ENCODE measurements around the gene LAMTOR4.
"Not testable (repeated sequence)": the region's sequence is repeated elsewhere in the genome, so short reads cannot be mapped to it uniquely, and the experiment has no call there.

LAMTOR4 gene

DNA sequence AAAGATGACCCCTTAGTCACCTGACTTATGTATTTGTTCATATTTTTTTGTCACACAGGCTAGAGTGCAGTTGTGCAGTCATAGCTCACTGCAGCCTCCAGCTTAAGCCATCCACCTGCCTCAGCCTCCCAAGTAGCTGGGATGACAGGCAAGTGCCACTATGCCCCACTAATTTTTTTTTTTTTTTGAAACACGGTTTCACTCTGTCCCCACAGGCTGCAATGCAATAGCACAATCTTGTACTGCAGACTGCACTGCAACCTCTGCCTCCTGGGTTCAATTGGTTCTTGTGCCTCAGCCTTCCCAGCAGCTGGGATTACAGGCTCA, 20.1 kb upstream of the LAMTOR4 start:
- peaks cover 0 to 11% (median 2%) of the 10 kb centered on the region in 3 donors for H3K36me3 ChIP-seq
- peaks cover 0 to 31% (median 15%) of the 10 kb centered on the region in 4 donors for H3K4me1 ChIP-seq
- intact Hi-C loops (cut with DNase I; ENCODE audit: low total_unique reads) = no loop called here
- peak overlapping the region in 1 of 2 donors; percentile 87 for H3K27ac ChIP-seq
- no peaks in the 10 kb centered on the region for H3K9me3 ChIP-seq
- TF ChIP-seq, protein P1, sequence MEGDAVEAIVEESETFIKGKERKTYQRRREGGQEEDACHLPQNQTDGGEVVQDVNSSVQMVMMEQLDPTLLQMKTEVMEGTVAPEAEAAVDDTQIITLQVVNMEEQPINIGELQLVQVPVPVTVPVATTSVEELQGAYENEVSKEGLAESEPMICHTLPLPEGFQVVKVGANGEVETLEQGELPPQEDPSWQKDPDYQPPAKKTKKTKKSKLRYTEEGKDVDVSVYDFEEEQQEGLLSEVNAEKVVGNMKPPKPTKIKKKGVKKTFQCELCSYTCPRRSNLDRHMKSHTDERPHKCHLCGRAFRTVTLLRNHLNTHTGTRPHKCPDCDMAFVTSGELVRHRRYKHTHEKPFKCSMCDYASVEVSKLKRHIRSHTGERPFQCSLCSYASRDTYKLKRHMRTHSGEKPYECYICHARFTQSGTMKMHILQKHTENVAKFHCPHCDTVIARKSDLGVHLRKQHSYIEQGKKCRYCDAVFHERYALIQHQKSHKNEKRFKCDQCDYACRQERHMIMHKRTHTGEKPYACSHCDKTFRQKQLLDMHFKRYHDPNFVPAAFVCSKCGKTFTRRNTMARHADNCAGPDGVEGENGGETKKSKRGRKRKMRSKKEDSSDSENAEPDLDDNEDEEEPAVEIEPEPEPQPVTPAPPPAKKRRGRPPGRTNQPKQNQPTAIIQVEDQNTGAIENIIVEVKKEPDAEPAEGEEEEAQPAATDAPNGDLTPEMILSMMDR (IDR thresholded peaks at IDR 0.05) = no peak
- peak overlapping the region in 1 of 2 donors; percentile 88 for H3K4me3 ChIP-seq
- no peak for DNase-seq
- no peaks in the 10 kb centered on the region for H3K27me3 ChIP-seq

DNA sequence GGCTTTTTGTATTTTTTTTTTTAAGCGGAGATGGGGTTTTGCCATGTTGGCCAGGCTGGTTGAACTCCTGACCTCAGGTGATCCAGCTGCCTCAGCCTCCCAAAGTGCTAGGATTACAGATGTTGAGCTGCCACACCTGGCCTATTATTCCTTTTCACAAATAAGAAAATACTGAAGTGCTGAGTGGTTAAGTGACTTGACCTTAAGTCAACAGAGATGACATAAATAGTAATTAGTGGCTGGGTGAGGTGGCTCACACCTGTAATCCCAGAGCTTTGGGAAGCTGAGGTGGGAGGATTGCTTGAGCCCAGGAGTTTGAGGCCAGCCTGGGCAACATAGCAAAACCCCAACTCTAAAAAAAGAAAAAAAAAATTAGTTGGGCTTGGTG, 18.5 kb upstream of the LAMTOR4 start:
- H3K4me3 ChIP-seq; H3K27ac ChIP-seq; H3K36me3 ChIP-seq; DNase-seq; intact Hi-C loops (cut with DNase I; ENCODE audit: low total_unique reads); H3K9me3 ChIP-seq; H3K27me3 ChIP-seq: not testable (repeated sequence)
- H3K4me1 ChIP-seq = peaks cover 0 to 31% (median 15%) of the 10 kb centered on the region in 4 donors

- Histone ChIP-seq H3K27ac (no peak overlapping the region), H3K4me1 (peaks cover 0 to 26% (median 12%) of the 10 kb centered on the region in 4 donors), H3K27me3 (no peaks in the 10 kb centered on the region), H3K36me3 (no peaks in the 10 kb centered on the region), H3K9me3 (no peaks in the 10 kb centered on the region), H3K4me3 (peak overlapping the region in 1 of 2 donors; percentile 19)
- DNase-seq = peak; percentile 72 to 86
- intact Hi-C loops (cut with DNase I; ENCODE audit: low total_unique reads) = no loop called here
- TF ChIP-seq, protein P1 (IDR thresholded peaks at IDR 0.05) = peak; percentile 80 to 89
Observed at GRCh38 chr7:100130608-100131453, 17.9 kb upstream of the LAMTOR4 start.

GRCh38 chr7:100132126-100132525, 16.6 kb upstream of the LAMTOR4 start:
- Histone ChIP-seq H3K4me3 (no peak overlapping the region), H3K36me3 (no peaks in the 10 kb centered on the region), H3K27ac (no peak overlapping the region), H3K9me3 (no peaks in the 10 kb centered on the region), H3K4me1 (peaks cover 0 to 19% (median 9%) of the 10 kb centered on the region in 4 donors), H3K27me3 (peaks cover 0 to 5% of the 10 kb centered on the region in 2 donors)
- intact Hi-C loops (cut with DNase I; ENCODE audit: low total_unique reads) = no loop called here
- TF ChIP-seq, protein P1 (IDR thresholded peaks at IDR 0.05) = no peak
- no peak for DNase-seq

DNA sequence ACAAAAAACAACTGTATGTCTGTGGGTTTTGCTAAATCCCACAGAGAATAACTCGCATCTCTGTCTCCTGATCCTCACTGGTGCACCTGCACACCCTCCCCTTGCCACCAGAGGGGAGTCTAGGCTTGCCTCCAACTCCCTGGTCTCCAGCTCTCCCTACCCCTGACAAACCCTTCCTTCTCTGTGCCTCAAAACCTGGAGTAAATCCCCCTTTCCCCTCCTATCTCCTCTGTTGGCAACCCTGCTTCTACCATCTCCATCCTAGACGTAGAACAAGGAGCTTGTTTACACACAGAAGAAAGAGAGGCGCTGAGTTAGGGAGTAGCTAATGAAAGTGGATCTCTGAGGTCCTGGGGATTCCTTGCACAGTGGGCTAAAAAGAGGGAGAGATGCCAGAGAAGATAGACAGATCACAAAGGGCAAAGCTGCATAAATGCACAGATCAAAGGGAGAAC, 16.0 kb upstream of the LAMTOR4 start:
- Histone ChIP-seq H3K36me3 (no peaks in the 10 kb centered on the region), H3K9me3 (no peaks in the 10 kb centered on the region), H3K27ac (no peak overlapping the region), H3K4me3 (no peak overlapping the region), H3K4me1 (peaks cover 0 to 18% (median 8%) of the 10 kb centered on the region in 4 donors), H3K27me3 (peaks cover 0 to 5% of the 10 kb centered on the region in 2 donors)
- no peak for DNase-seq
- intact Hi-C loops (cut with DNase I; ENCODE audit: low total_unique reads) = no loop called here
- TF ChIP-seq, protein P1 (IDR thresholded peaks at IDR 0.05) = peak; percentile 67 to 70
